Cardiac muscle cell (in vitro differentiated cells and primary cell): ENCODE data around the gene CNTNAP2. TPM values are rescaled to one million over a fixed set of nuclear protein-coding genes. Genes with fewer than 3 reads are reported as not detected.
A peak's percentile ranks its signal among the peaks of the same experiment; 100 is the strongest.

Experiments used
- DNase-seq, 2 donors: peaks; one replicate each; pipeline versions ENCODE4 v3.0.0 to v3.0.0-alpha.2; 2010 to 2017; ENCODE audit warnings: low read depth in 1 of 2, low spot score in 1 of 2
- H3K27ac ChIP-seq: fragments of 200-600 bp; sonication (generic); 2 replicates; pipeline ENCODE4 v1.5.1; 2016
- H3K27me3 ChIP-seq: fragments of 200-600 bp; sonication (generic); 2 replicates; pipeline ENCODE4 v1.6.0; 2016; ENCODE audit warnings: control low read depth
- H3K36me3 ChIP-seq: fragments of 200-600 bp; sonication (generic); 2 replicates; pipeline ENCODE4 v1.5.1; 2016; ENCODE audit warnings: control low read depth
- H3K4me1 ChIP-seq: fragments of 200-600 bp; sonication (generic); 2 replicates; pipeline ENCODE4 v1.8.1; 2017; ENCODE audit warnings: low read depth, mild to moderate bottlenecking, mixed run types
- H3K4me3 ChIP-seq: fragments of 200-600 bp; sonication (generic); 2 replicates; pipeline ENCODE4 v1.5.1; 2016; ENCODE audit warnings: mild to moderate bottlenecking
- H3K9me3 ChIP-seq: fragments of 200-600 bp; sonication (generic); 2 replicates; pipeline ENCODE4 v1.5.1; 2017; ENCODE audit warnings: low read depth, mild to moderate bottlenecking, control low read depth
- CTCF ChIP-seq: IDR thresholded peaks from 2 replicates; pipeline ENCODE4 v1.5.1; 2012; ENCODE audit warnings: low read depth, mild to moderate bottlenecking, low read length
- polyA plus RNA-seq: library from polyadenylated mRNA; unstranded; fragments of >200 nt; fragmentation: Nextera tagmentation; extraction: Ambion mirVana; gene quantifications from 2 replicates; pipeline ENCODE4 v1.2.1, GENCODE V29; 2016
- total RNA-seq: library from RNA; depleted of rRNA; stranded (reverse); fragments of >200 nt; gene quantifications from 2 replicates; pipeline ENCODE4 v1.2.3, GENCODE V29; 2016

The CNTNAP2 gene
- total and polyA plus RNA-seq, 2 experiments from 2014 or later: 4.8 to 5.1 TPM

DNA sequence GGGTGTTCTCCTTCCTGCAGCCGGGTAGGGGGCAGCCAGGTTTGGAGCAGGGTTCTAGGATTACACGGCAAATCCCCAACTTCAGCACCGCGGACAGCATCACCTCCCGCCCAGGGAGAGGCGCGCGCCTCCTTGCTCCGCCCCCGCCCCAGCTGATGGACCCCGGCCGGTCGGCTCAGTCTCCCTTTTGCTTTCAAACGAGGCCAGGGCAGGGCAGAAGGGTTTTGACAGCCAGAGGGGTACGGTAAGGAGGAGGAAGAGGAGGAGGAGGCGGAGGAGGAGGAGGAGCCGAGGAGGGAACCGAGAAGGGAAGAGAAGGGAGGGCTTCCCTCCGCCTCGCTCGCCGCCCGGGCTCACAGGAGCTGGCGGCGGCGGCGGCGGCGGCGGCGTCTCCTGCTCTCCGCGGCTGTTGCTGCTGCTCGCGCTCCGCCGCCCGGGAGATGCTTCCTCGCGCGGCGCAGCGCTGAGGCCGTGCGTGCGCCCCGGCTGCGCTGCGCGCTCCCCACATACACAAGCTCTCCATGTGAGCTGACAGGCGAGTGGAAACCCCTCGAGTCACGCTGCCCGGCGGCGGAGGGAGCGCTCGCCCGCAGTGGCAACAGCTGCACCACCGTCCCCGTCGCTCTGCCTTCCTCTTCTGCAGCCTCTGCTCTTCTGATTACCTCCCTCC is 615 bp upstream of the CNTNAP2 start:
- H3K4me1 ChIP-seq: peaks cover 3% of the 10 kb centered on the region
- H3K36me3 ChIP-seq: no peaks in the 10 kb centered on the region
- peak overlapping the region; percentile 64 for H3K4me3 ChIP-seq
- H3K27ac ChIP-seq: no peak overlapping the region
- H3K9me3 ChIP-seq: no peaks in the 10 kb centered on the region
- no peak for TF ChIP-seq CTCF
- DNase-seq: peak; percentile 78 to 94
- peaks cover 40% of the 10 kb centered on the region for H3K27me3 ChIP-seq

GRCh38 chr7:146117576-146117975 is 975 bp downstream of the CNTNAP2 start:
- H3K27ac ChIP-seq: no peak overlapping the region
- no peak for TF ChIP-seq CTCF
- no peak overlapping the region for H3K4me3 ChIP-seq
- H3K9me3 ChIP-seq: no peaks in the 10 kb centered on the region
- H3K36me3 ChIP-seq: no peaks in the 10 kb centered on the region
- no peak for DNase-seq
- H3K4me1 ChIP-seq: peaks cover 3% of the 10 kb centered on the region
- peaks cover 40% of the 10 kb centered on the region for H3K27me3 ChIP-seq

DNA sequence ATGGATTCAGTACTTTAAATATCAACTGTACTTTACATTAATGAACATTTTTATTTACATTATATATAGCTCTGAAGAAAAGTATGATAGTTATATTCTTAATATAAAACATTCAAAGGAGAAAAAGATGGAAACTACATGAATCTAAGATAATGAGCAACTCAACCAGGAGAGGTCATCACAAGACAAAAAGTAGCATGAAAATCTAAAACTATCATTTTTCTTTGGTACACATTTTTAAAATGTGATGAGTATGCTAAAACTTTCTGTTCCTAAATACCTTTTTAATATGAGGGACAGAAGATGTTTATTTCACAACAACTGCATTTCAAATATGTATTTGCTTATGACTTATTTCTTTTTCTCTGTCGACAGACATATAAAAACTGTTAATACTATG is 2.4 kb downstream of the CNTNAP2 start:
- Histone ChIP-seq H3K9me3 (no peaks in the 10 kb centered on the region), H3K27ac (no peak overlapping the region), H3K4me1 (peaks cover 3% of the 10 kb centered on the region), H3K36me3 (no peaks in the 10 kb centered on the region), H3K4me3 (no peak overlapping the region), H3K27me3 (peaks cover 35% of the 10 kb centered on the region)
- DNase-seq: no peak
- TF ChIP-seq CTCF: no peak

DNA sequence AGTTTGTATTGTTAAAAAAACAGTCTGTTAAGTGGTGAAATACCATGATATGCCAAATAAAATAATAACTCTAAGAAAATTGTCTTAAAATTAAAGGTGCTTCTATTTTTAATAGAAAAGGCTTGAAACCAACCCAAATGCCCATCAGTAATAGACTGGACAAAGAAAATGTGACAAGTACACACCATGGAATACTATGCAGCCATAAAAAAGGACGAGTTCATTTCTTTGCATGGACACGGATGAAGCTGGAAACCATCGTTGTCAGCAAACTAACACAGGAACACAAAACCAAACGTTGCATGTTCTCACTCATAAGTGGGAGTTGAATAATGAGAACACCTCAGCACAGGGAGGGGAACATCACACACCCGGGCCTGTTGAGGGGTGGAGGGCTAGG is 7.1 kb downstream of the CNTNAP2 start:
- Histone ChIP-seq H3K9me3 (no peaks in the 10 kb centered on the region), H3K4me1 (no peaks in the 10 kb centered on the region), H3K27ac (no peak overlapping the region), H3K27me3 (peaks cover 9% of the 10 kb centered on the region), H3K36me3 (no peaks in the 10 kb centered on the region), H3K4me3 (no peak overlapping the region)
- TF ChIP-seq CTCF: no peak
- DNase-seq: no peak

GRCh38 chr7:146126767-146127509 is 10.3 kb downstream of the CNTNAP2 start:
- no peak for DNase-seq
- no peaks in the 10 kb centered on the region for H3K9me3 ChIP-seq
- H3K4me1 ChIP-seq: no peaks in the 10 kb centered on the region
- no peak overlapping the region for H3K27ac ChIP-seq
- H3K27me3 ChIP-seq: no peaks in the 10 kb centered on the region
- no peaks in the 10 kb centered on the region for H3K36me3 ChIP-seq
- H3K4me3 ChIP-seq: no peak overlapping the region
- TF ChIP-seq CTCF: no peak
